ENCODE data around the gene ZNF697.

Gene ZNF697

DNA sequence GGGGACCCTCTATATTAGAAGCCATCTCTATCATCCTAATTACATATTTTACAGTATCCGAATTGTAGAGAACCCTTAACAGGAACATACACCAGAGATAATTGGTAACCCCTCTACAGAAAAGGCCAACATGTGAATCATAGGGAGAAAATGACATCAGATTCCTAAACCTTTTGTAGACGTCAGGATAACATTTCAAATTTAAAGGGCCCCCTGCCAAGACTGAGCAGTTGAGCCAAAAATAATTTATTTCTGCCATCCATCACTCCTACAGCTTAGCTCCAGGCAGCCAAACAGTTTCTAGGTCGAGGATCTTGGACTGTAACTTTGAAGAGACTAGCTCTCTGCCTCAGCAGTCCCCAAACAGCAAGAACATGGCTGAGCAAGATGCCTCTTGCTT lies 21.2 kb downstream of the ZNF697 start:
- TF ChIP-seq, protein P1, sequence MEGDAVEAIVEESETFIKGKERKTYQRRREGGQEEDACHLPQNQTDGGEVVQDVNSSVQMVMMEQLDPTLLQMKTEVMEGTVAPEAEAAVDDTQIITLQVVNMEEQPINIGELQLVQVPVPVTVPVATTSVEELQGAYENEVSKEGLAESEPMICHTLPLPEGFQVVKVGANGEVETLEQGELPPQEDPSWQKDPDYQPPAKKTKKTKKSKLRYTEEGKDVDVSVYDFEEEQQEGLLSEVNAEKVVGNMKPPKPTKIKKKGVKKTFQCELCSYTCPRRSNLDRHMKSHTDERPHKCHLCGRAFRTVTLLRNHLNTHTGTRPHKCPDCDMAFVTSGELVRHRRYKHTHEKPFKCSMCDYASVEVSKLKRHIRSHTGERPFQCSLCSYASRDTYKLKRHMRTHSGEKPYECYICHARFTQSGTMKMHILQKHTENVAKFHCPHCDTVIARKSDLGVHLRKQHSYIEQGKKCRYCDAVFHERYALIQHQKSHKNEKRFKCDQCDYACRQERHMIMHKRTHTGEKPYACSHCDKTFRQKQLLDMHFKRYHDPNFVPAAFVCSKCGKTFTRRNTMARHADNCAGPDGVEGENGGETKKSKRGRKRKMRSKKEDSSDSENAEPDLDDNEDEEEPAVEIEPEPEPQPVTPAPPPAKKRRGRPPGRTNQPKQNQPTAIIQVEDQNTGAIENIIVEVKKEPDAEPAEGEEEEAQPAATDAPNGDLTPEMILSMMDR (IDR thresholded peaks at IDR 0.05; ENCODE audit: control insufficient read depth, insufficient read depth, low read depth, low read length, missing control alignments): no peak
- no peak for DNase-seq (ENCODE audit: low read depth)
- no peak overlapping the region for H3K4me3 ChIP-seq (ENCODE audit: control insufficient read depth, low read depth, low read length)

DNA sequence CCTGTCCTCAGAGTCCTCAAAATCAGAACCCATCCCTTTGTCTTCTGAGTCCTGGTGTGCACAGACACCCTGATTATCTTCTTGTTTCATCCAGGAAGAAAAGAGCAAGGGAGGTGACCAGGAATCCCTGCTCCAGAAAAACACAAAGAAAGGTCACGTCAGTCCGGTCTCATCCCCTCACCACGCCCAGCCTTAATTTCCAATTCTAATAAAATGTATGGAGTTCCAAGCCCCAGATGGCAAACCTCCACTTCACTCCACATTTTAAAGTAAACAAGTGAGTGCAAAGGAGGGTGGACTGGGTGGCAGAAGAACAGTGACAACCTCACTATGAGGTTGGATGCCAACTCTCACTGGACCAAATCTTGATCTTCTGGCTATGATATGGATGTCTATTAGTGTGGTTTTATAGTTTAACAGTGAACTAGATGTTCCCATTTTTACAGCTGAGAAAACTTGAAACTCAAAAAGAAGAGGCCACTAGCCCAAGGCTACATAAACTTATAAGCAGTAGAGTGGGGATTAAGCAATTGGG lies 22.0 kb downstream of the ZNF697 start:
- no peak for DNase-seq (ENCODE audit: low read depth)
- TF ChIP-seq, protein P1 (IDR thresholded peaks at IDR 0.05; ENCODE audit: control insufficient read depth, insufficient read depth, low read depth, low read length, missing control alignments): no peak
- no peak overlapping the region for H3K4me3 ChIP-seq (ENCODE audit: control insufficient read depth, low read depth, low read length)

DNA sequence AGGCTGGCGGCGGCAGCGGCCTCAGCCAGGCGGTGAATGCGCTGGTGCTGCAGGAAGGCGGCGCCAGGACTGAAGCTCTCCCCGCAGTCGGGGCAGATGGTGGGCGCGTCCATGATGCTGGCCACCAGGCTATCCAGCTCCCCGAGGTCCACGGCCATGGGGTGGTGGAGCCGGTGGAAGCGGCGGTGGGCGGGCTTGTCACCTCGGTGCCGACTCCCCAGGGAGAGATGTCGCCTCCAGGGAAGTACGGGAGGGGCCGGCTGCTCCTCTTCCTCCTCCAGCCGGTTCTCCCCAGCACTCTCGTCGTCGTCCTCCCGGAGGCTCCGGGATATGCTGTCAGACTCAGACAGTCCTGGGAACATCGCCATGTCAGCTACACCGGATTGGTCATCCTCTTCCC lies 24.4 kb downstream of the ZNF697 start:
- DNase-seq (ENCODE audit: low read depth): no peak
- no peak overlapping the region for H3K4me3 ChIP-seq (ENCODE audit: control insufficient read depth, low read depth, low read length)
- TF ChIP-seq, protein P1 (IDR thresholded peaks at IDR 0.05; ENCODE audit: control insufficient read depth, insufficient read depth, low read depth, low read length, missing control alignments): no peak

DNA sequence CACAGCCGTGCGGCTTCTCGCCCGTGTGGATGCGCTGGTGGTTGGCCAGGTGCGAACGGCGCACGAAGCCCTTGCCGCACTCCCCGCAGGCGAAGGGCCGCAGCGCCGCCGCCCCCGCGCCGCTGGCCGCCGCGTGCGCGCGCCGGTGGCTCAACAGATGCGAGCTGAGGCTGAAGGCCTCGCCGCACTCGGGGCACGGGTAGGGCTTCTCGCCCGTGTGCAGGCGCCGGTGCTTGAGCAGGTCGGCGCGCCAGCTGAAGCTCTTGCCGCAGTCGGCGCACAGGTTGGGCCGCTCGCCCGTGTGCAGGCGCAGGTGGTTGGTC lies 24.9 kb downstream of the ZNF697 start:
- TF ChIP-seq, protein P1 (IDR thresholded peaks at IDR 0.05; ENCODE audit: control insufficient read depth, insufficient read depth, low read depth, low read length, missing control alignments): no peak
- no peak for DNase-seq (ENCODE audit: low read depth)
- no peak overlapping the region for H3K4me3 ChIP-seq (ENCODE audit: control insufficient read depth, low read depth, low read length)

DNA sequence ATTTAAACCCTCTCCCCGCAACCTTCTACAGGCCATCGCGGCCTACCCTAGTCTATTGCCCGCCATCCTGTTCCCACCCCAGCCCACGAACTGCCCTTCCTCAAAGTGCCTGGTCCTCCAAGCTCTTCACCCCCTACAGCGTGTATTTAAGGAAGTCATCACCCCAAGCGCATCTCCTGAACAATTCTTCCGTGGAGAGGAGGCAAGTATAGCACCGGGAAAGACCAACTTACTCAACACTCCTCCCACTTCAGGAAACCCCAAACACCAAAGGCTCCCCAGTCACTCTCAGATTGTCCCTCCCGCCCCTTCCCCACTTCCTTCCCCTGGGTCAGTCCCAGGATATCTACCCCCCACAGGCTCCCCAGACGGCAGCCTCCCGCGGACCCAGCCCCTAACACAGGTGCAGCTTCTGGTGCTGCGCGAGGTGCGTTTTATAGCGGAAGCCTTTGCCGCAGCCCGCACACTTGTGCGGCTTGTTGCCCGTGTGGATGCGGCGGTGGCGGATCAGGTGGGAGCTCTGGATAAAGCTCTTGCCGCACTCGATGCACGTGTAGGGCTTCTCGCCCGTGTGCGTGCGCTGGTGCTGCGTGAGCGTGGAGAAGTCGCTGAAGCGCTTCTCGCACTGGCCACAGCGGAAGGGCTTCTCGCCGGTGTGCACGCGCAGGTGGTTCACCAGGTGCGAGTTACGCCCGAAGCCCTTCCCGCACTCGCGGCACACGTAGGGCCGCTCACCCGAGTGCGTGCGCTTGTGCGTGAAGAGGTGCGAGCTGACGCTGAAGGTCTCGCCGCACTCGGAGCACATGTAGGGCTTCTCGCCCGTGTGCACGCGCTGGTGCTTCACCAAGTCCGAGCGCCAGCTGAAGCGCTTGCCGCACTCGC lies 25.5 kb downstream of the ZNF697 start:
- H3K4me3 ChIP-seq (ENCODE audit: control insufficient read depth, low read depth, low read length): no peak overlapping the region
- DNase-seq (ENCODE audit: low read depth): no peak
- TF ChIP-seq, protein P1 (IDR thresholded peaks at IDR 0.05; ENCODE audit: control insufficient read depth, insufficient read depth, low read depth, low read length, missing control alignments): no peak

DNA sequence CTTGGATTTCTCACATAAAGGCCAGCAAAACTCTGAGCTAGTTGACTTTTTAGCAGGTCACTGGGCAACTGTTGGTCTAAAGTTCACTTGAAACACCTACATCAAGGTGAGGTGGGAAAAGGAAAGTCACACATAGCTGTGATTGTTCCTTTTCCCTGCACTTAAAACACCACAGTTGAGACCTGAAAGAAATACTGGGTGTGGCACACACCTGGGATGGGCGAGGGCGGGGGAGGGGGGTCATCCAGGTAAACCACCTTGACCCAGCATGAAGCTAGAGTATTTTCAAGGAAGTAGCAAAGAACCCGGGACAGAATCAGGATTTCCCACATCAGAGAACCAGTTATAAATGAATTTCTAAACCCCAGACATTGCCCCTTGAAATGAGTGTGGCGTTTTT lies 26.4 kb downstream of the ZNF697 start:
- H3K4me3 ChIP-seq (ENCODE audit: control insufficient read depth, low read depth, low read length): no peak overlapping the region
- no peak for DNase-seq (ENCODE audit: low read depth)
- TF ChIP-seq, protein P1 (IDR thresholded peaks at IDR 0.05; ENCODE audit: control insufficient read depth, insufficient read depth, low read depth, low read length, missing control alignments): no peak
